GM21723 (cell line): Measurements from ENCODE around the gene TBC1D9.
"Not testable (repeated sequence)": the region's sequence is repeated elsewhere in the genome, so short reads cannot be mapped to it uniquely, and the experiment has no call there.

Experiments used
- ATAC-seq: cut with Tn5 transposase; IDR thresholded peaks from one replicate; pipeline ENCODE4 v1.9.1; 2021; ENCODE audit warnings: mild to moderate bottlenecking, moderate library complexity; ENCODE audit not compliant: unreplicated experiment

The TBC1D9 gene

DNA sequence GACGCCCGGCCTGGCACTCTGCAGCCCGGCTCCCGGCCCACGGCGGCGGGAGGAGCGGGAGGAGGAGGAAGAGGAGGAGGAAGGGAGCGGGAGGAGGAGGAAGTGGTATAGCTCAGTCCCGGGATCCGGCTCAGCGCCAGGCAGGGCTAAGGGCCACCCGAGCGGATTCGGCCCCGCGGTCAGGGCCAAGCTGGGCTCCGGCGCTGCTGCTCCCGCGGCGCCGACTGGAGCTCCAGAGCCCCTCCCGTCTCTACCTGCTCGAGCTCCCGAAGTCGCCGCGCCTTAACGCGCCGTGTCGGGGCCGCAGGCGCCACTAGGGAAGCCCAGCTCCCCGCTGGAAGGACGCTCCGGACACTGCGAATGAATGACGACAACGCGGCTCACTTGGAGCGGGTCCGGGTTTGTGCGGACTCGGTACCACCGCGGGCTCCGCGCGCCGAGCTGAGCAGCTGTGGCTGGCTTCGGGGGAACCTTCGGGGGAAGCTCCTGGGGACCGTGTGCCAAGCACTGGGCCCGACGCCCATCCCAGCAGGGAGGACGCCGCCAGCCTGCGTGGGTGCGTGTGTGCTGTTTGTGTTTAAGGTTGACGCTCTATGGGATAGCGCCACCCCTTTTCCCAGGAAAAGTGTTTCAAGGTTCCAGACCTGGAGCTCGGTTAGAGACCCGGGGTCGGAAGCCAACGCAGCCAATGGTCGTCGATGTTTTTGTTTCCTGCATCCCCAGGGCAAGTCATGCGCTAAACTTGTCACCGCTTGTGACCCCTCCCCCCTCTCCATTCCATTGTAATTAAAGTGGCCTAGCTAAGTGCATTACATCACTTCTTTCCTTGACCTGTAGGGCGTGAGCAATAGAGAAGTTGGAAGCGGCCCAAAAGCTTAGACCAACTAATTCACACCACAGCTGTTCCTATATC, at the start of gene TBC1D9:
TBC1D9 (minus strand) TSS at position 67 of the 913 bp plus-strand sequence. CDS start 340 bp downstream, outside the sequence.
- ATAC-seq, result peak; percentile 50

- ATAC-seq, result no peak
Observed at GRCh38 chr4:140805293-140805692, 49.1 kb upstream of the TBC1D9 start.

DNA sequence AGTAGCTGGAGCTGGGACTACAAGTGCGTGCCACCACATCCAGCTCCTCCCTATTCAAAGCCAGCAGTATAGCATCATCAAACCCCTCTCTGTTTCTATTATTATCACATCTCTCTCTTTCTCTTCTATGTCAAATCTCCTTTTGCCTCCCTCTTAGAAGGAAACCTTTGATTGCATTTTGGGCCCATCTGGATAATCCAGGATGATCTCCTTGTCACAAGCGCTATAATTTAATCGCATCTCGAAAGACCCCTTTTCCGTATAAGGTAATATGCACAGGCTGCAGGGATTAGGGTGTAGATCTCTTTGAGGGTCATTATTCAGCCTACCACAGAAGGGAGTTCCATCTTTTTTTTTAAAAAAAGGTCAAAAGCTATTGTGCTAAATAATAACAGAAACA, 46.4 kb upstream of the TBC1D9 start:
- no peak for ATAC-seq

- peak; percentile 59 for ATAC-seq
Observed at GRCh38 chr4:140800666-140801065, 44.5 kb upstream of the TBC1D9 start.

- ATAC-seq, result no peak
Observed at GRCh38 chr4:140799686-140800225, 43.6 kb upstream of the TBC1D9 start.

DNA sequence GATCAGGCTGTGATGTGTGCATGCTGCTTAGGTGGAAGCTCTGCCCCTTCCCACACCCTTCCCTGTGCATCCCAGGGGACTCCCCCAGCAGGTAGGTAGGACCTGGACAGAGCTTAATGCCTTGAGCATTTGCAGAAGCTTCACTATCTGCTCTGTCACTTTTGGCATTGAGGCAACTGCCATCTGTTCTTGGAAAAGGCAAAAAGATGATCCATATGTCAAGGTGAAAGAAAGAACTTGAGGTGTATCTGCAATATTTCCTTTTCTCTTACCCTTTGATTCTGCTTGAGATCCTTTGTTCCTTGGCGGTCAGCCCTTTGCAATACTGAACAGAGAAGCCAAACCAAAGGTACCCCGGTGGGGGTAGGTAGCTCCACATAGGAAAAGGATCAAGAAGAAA, 37.1 kb upstream of the TBC1D9 start:
- ATAC-seq, result no peak

DNA sequence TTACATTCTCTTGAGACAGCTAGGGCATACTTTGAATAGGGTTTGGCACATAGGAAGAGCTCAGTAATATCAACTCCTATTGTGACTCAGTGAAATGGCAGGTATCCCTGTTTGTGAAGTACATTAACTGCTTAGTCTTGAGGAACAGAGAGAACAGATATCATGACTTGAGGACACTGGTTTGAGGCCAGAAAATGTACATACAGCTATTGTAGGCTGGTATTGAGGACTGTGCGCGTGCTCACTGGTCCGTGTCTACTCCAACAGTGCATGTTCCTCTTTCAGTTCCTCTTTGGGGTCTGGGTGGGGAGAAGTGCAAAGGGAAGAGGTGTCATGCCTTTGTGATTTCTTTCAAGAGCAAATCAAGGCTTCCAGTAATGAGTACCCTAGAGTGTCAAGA, 34.6 kb upstream of the TBC1D9 start:
- peak; percentile 81 for ATAC-seq

GRCh38 chr4:140790171-140790570, 34.0 kb upstream of the TBC1D9 start:
- ATAC-seq, result peak; percentile 35

GRCh38 chr4:140789759-140790158, 33.6 kb upstream of the TBC1D9 start:
- ATAC-seq, result peak; percentile 48

- ATAC-seq, result not testable (repeated sequence)
Observed at GRCh38 chr4:140782787-140783186, 26.6 kb upstream of the TBC1D9 start.

DNA sequence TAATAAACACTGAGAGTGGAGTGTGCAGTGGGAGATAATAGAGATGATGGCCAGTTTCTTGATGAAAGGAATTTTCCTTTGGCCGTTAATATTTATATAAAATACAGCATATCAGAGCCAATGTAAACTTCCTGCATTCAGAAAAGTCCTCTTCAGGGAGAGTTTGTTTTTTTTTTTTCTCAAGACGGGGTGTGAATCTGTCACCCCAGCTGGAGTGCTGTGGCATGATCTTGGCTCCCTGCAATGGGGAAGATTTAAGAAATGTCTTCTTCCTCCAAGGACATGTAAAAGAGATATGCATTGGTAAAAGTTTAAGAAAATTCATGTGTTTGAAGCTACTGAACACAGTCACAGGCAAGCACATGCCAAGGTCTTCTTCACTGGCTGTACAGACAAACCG, 25.4 kb upstream of the TBC1D9 start:
- ATAC-seq, result no peak

GRCh38 chr4:140777894-140778293, 21.7 kb upstream of the TBC1D9 start:
- ATAC-seq, result no peak

GRCh38 chr4:140777386-140777785, 21.2 kb upstream of the TBC1D9 start:
- no peak for ATAC-seq

DNA sequence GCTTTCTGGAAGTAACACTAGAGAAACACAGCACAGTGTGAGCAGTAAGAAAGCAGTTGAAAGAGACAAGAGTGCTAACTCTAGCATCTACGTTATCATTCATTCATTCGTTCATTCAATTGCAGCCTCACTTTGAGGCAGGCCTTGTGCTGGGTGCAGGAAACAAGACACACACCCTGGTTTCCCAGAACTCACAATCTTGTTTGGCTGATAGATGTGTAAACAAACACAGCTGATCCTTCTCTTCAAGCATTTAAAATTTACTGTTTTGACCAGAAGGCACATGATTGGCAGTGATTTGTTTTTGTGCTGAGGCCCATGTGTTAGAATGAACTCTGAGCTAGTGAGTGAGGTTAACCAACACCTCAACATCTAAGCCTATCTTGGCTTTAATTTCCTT, 20.4 kb upstream of the TBC1D9 start:
- ATAC-seq, result no peak

GRCh38 chr4:140774956-140775355, 18.8 kb upstream of the TBC1D9 start:
- no peak for ATAC-seq

DNA sequence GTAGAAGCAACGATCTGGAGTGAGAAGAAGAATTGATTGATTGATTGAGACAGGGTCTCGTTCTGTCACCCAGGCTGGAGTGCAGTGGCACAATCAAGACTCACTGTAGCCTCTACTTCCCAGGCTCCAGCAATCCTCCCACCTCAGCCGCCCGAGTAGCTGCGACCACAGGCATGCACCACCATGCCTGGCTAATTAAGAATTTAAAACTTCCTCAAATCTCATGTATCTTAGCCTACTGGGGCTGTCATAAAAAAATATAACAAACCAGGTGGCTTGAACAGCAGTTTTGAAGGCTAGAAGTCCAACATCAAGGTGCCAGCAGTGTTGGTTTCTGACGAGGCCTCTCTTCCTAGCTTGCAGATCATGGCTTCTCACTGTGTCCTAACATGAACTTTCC, 18.3 kb upstream of the TBC1D9 start:
- ATAC-seq, result no peak

DNA sequence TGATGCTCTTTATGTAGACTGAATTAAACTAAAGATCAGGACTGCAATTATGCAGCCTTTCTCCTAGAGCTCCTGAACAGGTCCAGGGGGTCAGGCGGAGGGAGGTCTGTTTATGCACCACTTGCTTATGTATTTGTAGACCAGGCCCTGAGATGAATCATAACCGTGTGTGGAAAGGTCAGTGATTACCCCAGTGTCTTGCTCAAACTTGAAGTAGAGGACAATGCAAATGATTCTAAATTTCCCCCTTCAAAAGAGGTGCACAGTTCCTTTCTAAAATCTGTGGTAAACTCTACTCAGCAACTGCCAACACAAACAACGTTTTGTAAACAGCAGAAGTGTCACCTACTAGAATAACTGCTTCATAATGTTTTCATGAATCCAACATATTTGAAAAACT, 13.0 kb upstream of the TBC1D9 start:
- ATAC-seq, result no peak

DNA sequence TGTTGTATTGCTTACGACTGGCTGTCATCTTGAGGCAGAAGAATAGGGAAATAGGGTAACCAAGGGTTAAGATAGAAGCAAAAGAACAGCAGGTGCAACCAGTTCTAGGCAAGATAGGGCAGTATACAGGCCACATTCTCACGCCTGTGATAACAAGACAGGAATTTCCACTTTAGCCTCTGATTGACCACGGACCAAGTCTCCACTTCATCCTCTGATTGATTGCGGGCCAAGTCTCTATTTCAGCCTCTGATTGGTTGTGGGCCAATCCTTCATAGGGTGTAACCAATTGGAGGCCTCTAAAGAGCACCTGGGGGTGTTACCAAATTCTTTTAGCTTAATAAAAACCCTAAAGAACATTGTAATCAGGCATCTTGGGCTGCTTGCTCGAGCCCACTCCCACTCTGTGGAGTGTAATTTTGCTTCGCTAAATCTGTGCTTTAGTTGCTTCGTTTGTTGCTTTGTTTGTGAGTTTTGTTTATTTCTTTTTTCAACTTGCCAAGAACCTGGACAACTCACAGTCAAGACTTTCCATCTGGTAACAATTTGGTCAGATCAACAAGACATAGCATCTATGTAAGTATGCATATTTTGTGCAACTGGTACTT, 8.7 kb upstream of the TBC1D9 start:
- ATAC-seq, result no peak

DNA sequence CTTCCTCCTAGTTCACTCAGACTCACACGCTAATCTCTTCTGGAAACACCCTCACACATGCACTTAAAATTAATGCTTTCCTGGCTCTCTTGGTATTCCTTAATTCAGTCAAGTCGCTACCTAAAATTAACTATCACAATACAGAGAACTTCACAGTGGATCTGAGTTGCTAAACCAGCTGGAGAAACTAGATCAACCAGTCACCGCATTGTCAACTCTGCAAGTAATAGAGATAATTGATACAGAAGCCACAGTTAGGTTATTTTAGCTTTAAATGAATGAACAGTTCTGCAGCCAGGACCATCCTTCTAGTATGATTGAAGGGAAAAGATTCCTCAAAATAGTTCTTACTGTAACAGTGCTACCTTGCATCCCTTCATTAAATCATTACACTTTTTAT, 6.0 kb upstream of the TBC1D9 start:
- ATAC-seq, result no peak

DNA sequence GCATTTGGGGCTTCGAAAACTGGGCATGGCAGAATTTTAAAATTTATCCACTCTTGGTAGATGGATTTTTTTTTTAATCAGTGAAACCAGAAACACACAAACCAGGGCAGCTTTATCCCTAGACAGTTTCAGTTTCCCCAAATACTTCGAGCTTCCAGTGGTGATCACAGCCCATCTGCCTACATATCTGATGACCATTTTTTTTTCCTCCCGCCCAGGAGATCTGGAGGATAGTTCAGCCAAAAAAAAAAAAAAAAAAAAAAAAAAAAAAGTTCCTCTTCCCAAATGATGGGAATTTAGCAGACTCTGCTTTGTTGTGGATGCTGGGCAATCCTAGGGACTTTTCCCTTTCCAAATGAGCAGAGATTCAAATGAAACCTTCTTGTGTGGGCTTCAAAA, 1.0 kb upstream of the TBC1D9 start:
- no peak for ATAC-seq

GRCh38 chr4:140755774-140756318, 339 bp downstream of the TBC1D9 start:
- peak; percentile 69 for ATAC-seq
